HEK293 (cell line): ENCODE results near the gene RHOG.

Source experiments
- CTCF ChIA-PET: fragments of 350-600 bp; formaldehyde crosslinking; extraction: SDS; loops from one replicate; lab custom pipeline; 2021; ENCODE audit warnings: antibody characterized with exemption; lab: Yijun Ruan, JAX
- POLR2A ChIA-PET: fragments of 300-600 bp; formaldehyde crosslinking; extraction: SDS; loops from one replicate; lab custom pipeline; 2020; ENCODE audit warnings: antibody characterized with exemption, inconsistent platforms; lab: Yijun Ruan, JAX
- H3K27ac ChIP-seq: fragments of 200-500 bp; sonication (Bioruptor generic); 2 replicates; pipeline ENCODE4 v1.5.1; 2014; ENCODE audit warnings: low read depth, low read length, control low read depth, inconsistent platforms; ENCODE audit errors: extremely low read depth
- H3K36me3 ChIP-seq, 2 experiments: fragments of 200-500 bp in 1 of 2; sonication (Bioruptor generic) in 1 of 2; 1 replicate in 1 of 2; 2 replicates in 1 of 2; pipeline ENCODE4 v1.5.1; 2014 to 2017; ENCODE audit warnings: inconsistent platforms in 2 of 2, low read length in 2 of 2; ENCODE audit not compliant: control insufficient read depth in 2 of 2, insufficient read depth in 1 of 2
- H3K4me1 ChIP-seq: fragments of 200-500 bp; sonication (Bioruptor generic); 2 replicates; pipeline ENCODE4 v1.5.1; 2014; ENCODE audit warnings: mild to moderate bottlenecking, low read length, inconsistent platforms; ENCODE audit not compliant: control insufficient read depth, insufficient read depth
- H3K4me3 ChIP-seq: 2 replicates; pipeline ENCODE4 v1.5.1; 2011; ENCODE audit warnings: low read depth, mild to moderate bottlenecking, control low read depth, low read length, moderate library complexity
- H3K9me3 ChIP-seq: fragments of 200-500 bp; sonication (Bioruptor generic); 2 replicates; pipeline ENCODE4 v1.5.1; 2014; ENCODE audit warnings: low read depth, low read length, inconsistent platforms; ENCODE audit not compliant: control insufficient read depth, insufficient read depth
- BCL11B ChIP-seq: fragments of 450-650 bp; formaldehyde crosslinking; IDR thresholded peaks from 2 replicates; pipeline ENCODE4 v1.5.1; 2016; ENCODE audit warnings: low read depth, missing biosample characterization, missing genetic modification characterization
- EGR2 ChIP-seq: fragments of 450-650 bp; formaldehyde crosslinking; IDR thresholded peaks from 2 replicates; pipeline ENCODE4 v1.5.1; 2016; ENCODE audit warnings: low read depth, missing biosample characterization, missing genetic modification characterization
- GLIS1 ChIP-seq: fragments of 450-650 bp; formaldehyde crosslinking; IDR thresholded peaks from 2 replicates; pipeline ENCODE4 v1.5.1; 2016; ENCODE audit warnings: missing biosample characterization, missing genetic modification characterization
- HOXA7 ChIP-seq: sonication (generic); formaldehyde crosslinking; IDR thresholded peaks from 2 replicates; pipeline ENCODE4 v1.8.1; 2022; ENCODE audit warnings: missing genetic modification reagents, borderline replicate concordance
- KLF7 ChIP-seq: fragments of 450-650 bp; formaldehyde crosslinking; IDR thresholded peaks from 2 replicates; pipeline ENCODE4 v1.5.1; 2016; ENCODE audit warnings: missing biosample characterization, missing genetic modification characterization, borderline replicate concordance
- KLF8 ChIP-seq: fragments of 450-650 bp; formaldehyde crosslinking; IDR thresholded peaks from 2 replicates; pipeline ENCODE4 v1.5.1; 2016; ENCODE audit warnings: missing biosample characterization, missing genetic modification characterization
- KLF9 ChIP-seq: fragments of 450-650 bp; formaldehyde crosslinking; IDR thresholded peaks from 2 replicates; pipeline ENCODE4 v1.5.1; 2016; ENCODE audit warnings: missing biosample characterization, missing genetic modification characterization, low read depth
- SP3 ChIP-seq: fragments of 450-650 bp; formaldehyde crosslinking; IDR thresholded peaks from 2 replicates; pipeline ENCODE4 v1.5.1; 2016; ENCODE audit warnings: missing biosample characterization, missing genetic modification characterization
- SP7 ChIP-seq: fragments of 450-650 bp; formaldehyde crosslinking; IDR thresholded peaks from 2 replicates; pipeline ENCODE4 v1.5.1; 2016; ENCODE audit warnings: missing biosample characterization, missing genetic modification characterization
- ZBTB17 ChIP-seq: fragments of 450-650 bp; formaldehyde crosslinking; IDR thresholded peaks from 2 replicates; pipeline ENCODE4 v1.5.1; 2016; ENCODE audit warnings: missing biosample characterization, missing genetic modification characterization
- ZBTB48 ChIP-seq: fragments of 450-650 bp; formaldehyde crosslinking; IDR thresholded peaks from 2 replicates; pipeline ENCODE4 v1.5.1; 2016; ENCODE audit warnings: missing biosample characterization, missing genetic modification characterization
- ZBTB8A ChIP-seq: fragments of 450-650 bp; formaldehyde crosslinking; IDR thresholded peaks from 2 replicates; pipeline ENCODE4 v1.5.1; 2016; ENCODE audit warnings: missing biosample characterization, missing genetic modification characterization
- ZFHX2 ChIP-seq: fragments of 450-650 bp; formaldehyde crosslinking; conservative IDR thresholded peaks from 2 replicates; pipeline ENCODE4 v1.5.1; 2016; ENCODE audit warnings: missing biosample characterization, missing genetic modification characterization
- ZNF121 ChIP-seq: fragments of 450-650 bp; formaldehyde crosslinking; IDR thresholded peaks from 2 replicates; pipeline ENCODE4 v1.5.1; 2016; ENCODE audit warnings: missing biosample characterization, missing genetic modification characterization
- ZNF140 ChIP-seq: fragments of 450-650 bp; formaldehyde crosslinking; IDR thresholded peaks from 2 replicates; pipeline ENCODE4 v1.5.1; 2016; ENCODE audit warnings: missing biosample characterization, missing genetic modification characterization
- ZNF24 ChIP-seq: fragments of 450-650 bp; formaldehyde crosslinking; IDR thresholded peaks from 2 replicates; pipeline ENCODE4 v1.5.1; 2016; ENCODE audit warnings: missing biosample characterization, missing genetic modification characterization
- ZNF302 ChIP-seq: fragments of 450-650 bp; formaldehyde crosslinking; IDR thresholded peaks from 2 replicates; pipeline ENCODE4 v1.5.1; 2016; ENCODE audit warnings: missing biosample characterization, missing genetic modification characterization, low read depth
- ZNF335 ChIP-seq: fragments of 450-650 bp; formaldehyde crosslinking; conservative IDR thresholded peaks from 2 replicates; pipeline ENCODE4 v1.5.1; 2016; ENCODE audit warnings: missing biosample characterization, missing genetic modification characterization
- ZNF423 ChIP-seq: fragments of 450-650 bp; formaldehyde crosslinking; IDR thresholded peaks from 2 replicates; pipeline ENCODE4 v1.5.1; 2016; ENCODE audit warnings: missing biosample characterization, missing genetic modification characterization
- ZNF558 ChIP-seq: fragments of 450-650 bp; formaldehyde crosslinking; IDR thresholded peaks from 2 replicates; pipeline ENCODE4 v1.5.1; 2016; ENCODE audit warnings: missing biosample characterization, missing genetic modification characterization
- ZNF660 ChIP-seq: fragments of 450-650 bp; IDR thresholded peaks from 2 replicates; pipeline ENCODE4 v1.5.1; 2018; ENCODE audit warnings: missing biosample characterization, mild to moderate bottlenecking, missing genetic modification characterization
- ZNF768 ChIP-seq: fragments of 450-650 bp; formaldehyde crosslinking; IDR thresholded peaks from 2 replicates; pipeline ENCODE4 v1.5.1; 2018; ENCODE audit warnings: missing biosample characterization, mild to moderate bottlenecking, missing genetic modification characterization
- ZXDB ChIP-seq: fragments of 450-650 bp; formaldehyde crosslinking; IDR thresholded peaks from 2 replicates; pipeline ENCODE4 v1.5.1; 2016; ENCODE audit warnings: missing biosample characterization, missing genetic modification characterization
- TF ChIP-seq, protein P1 (sequence below): fragments of 450-650 bp; formaldehyde crosslinking; IDR thresholded peaks from 2 replicates; pipeline ENCODE4 v1.5.1; 2016; ENCODE audit warnings: missing biosample characterization, missing genetic modification characterization
- TF ChIP-seq, protein P2 (sequence below): fragments of 450-650 bp; formaldehyde crosslinking; optimal IDR thresholded peaks from 2 replicates; pipeline ENCODE3; 2016; ENCODE audit warnings: missing biosample characterization, mild to moderate bottlenecking, missing genetic modification characterization
- TF ChIP-seq, protein P3 (sequence below): fragments of 450-650 bp; formaldehyde crosslinking; IDR thresholded peaks from 2 replicates; pipeline ENCODE4 v1.5.1; 2016; ENCODE audit warnings: missing biosample characterization, missing genetic modification characterization
- TF ChIP-seq, protein P4 (sequence below): fragments of 450-650 bp; formaldehyde crosslinking; IDR thresholded peaks from 2 replicates; pipeline ENCODE4 v1.5.1; 2017; ENCODE audit warnings: missing biosample characterization, missing genetic modification characterization
- TF ChIP-seq, protein P5 (sequence below): fragments of 450-650 bp; formaldehyde crosslinking; IDR thresholded peaks from 2 replicates; pipeline ENCODE4 v1.5.1; 2017; ENCODE audit warnings: missing biosample characterization, missing genetic modification characterization

RHOG gene

DNA sequence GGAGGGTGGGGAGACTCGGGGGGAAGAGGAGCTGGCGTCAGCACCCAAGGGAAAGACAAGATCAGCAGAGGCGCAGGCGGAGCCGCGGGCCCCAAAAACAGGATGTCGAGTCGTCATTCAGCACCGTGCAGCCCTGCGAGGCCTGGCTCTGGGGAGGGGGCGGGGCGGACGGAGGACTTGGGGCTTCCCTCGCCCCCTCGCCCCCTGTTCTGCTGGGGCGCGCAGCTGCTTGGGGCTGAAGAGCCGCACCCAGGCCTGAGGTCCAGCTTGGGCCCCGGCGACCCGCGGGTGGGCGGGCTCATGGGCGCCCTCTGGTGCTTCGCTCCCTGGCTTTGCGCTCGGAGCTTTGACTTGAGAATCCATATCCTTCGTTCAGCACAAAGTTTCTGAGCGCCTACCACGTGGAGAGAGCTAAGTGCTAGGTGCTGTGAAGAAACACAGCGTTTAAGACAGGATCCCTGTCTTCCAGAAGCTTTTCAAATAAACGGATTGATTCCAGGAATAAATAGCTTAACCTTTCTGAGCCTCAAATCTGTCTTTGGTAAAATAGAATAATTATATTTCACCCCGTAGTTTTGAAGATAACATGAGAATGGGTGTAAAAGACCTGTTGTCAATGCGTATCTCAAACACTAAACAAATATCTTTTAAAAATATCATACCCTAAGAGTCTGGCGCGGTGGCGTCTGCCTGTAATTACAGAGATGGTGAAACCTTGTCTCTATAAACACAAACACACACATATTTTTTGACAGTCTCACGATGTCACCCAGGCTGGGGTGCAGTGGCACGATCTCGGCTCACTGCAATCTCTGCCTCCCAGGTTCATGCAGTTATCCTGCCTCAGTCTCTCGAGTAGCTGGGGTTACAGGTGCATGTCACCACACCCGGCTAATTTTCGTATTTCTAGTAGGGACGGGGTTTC, 929 bp upstream of the RHOG start:
- POLR2A ChIA-PET: interaction anchor here (0.5 to 3.7 kb wide), 11 partner anchors 11 to 232 kb away, joined by 3 to 45 read pairs (median 5); partner anchors contain the start of genes PGAP2 and STIM1
- TF ChIP-seq ZFHX2 (peak; percentile 64), ZXDB (tag by site-specific recombination) (peak; percentile 64; the same call in 1 of the 2 replicates), ZNF423 (tag by site-specific recombination) (peak; percentile 86), ZNF24 (tag by site-specific recombination) (peak; percentile 42; the same call in 1 of the 2 replicates), ZNF558 (tag by site-specific recombination) (peak; percentile 99), KLF9 (tag by site-specific recombination) (0 out of 2 replicates have a peak, but pooled peaks have one; percentile 36), SP3 (tag by site-specific recombination) (peak; percentile 45; the same call in 1 of the 2 replicates), EGR2 (tag by site-specific recombination) (peak; percentile 48), ZBTB8A (tag by site-specific recombination) (peak; percentile 73), KLF7 (no peak), ZNF768 (no peak), HOXA7 (no peak), ZNF140 (tag by site-specific recombination) (no peak), ZNF660 (tag by site-specific recombination) (peak; percentile 71), SP7 (tag by site-specific recombination) (peak; percentile 52), KLF8 (peak; percentile 52), ZNF335 (tag by site-specific recombination) (peak; percentile 93), ZNF302 (no peak), BCL11B (tag by site-specific recombination) (0 out of 2 replicates have a peak, but pooled peaks have one; percentile 27), GLIS1 (tag by site-specific recombination) (peak; percentile 66), ZBTB48 (tag by site-specific recombination) (peak; percentile 46; the same call in 1 of the 2 replicates), ZNF121 (tag by site-specific recombination) (no peak), ZBTB17 (tag by site-specific recombination) (peak; percentile 89)
- TF ChIP-seq, protein P1, sequence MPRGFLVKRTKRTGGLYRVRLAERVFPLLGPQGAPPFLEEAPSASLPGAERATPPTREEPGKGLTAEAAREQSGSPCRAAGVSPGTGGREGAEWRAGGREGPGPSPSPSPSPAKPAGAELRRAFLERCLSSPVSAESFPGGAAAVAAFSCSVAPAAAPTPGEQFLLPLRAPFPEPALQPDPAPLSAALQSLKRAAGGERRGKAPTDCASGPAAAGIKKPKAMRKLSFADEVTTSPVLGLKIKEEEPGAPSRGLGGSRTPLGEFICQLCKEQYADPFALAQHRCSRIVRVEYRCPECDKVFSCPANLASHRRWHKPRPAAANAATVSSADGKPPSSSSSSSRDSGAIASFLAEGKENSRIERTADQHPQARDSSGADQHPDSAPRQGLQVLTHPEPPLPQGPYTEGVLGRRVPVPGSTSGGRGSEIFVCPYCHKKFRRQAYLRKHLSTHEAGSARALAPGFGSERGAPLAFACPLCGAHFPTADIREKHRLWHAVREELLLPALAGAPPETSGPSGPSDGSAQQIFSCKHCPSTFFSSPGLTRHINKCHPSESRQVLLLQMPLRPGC (tag by site-specific recombination): no peak
- TF ChIP-seq, protein P2, sequence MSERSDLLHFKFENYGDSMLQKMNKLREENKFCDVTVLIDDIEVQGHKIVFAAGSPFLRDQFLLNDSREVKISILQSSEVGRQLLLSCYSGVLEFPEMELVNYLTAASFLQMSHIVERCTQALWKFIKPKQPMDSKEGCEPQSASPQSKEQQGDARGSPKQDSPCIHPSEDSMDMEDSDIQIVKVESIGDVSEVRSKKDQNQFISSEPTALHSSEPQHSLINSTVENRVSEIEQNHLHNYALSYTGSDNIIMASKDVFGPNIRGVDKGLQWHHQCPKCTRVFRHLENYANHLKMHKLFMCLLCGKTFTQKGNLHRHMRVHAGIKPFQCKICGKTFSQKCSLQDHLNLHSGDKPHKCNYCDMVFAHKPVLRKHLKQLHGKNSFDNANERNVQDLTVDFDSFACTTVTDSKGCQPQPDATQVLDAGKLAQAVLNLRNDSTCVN (tag by site-specific recombination): peak; percentile 58
- TF ChIP-seq, protein P3, sequence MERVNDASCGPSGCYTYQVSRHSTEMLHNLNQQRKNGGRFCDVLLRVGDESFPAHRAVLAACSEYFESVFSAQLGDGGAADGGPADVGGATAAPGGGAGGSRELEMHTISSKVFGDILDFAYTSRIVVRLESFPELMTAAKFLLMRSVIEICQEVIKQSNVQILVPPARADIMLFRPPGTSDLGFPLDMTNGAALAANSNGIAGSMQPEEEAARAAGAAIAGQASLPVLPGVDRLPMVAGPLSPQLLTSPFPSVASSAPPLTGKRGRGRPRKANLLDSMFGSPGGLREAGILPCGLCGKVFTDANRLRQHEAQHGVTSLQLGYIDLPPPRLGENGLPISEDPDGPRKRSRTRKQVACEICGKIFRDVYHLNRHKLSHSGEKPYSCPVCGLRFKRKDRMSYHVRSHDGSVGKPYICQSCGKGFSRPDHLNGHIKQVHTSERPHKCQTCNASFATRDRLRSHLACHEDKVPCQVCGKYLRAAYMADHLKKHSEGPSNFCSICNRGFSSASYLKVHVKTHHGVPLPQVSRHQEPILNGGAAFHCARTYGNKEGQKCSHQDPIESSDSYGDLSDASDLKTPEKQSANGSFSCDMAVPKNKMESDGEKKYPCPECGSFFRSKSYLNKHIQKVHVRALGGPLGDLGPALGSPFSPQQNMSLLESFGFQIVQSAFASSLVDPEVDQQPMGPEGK (tag by site-specific recombination): peak; percentile 94
- TF ChIP-seq, protein P4, sequence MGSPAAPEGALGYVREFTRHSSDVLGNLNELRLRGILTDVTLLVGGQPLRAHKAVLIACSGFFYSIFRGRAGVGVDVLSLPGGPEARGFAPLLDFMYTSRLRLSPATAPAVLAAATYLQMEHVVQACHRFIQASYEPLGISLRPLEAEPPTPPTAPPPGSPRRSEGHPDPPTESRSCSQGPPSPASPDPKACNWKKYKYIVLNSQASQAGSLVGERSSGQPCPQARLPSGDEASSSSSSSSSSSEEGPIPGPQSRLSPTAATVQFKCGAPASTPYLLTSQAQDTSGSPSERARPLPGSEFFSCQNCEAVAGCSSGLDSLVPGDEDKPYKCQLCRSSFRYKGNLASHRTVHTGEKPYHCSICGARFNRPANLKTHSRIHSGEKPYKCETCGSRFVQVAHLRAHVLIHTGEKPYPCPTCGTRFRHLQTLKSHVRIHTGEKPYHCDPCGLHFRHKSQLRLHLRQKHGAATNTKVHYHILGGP (tag by site-specific recombination): no peak
- TF ChIP-seq, protein P5, sequence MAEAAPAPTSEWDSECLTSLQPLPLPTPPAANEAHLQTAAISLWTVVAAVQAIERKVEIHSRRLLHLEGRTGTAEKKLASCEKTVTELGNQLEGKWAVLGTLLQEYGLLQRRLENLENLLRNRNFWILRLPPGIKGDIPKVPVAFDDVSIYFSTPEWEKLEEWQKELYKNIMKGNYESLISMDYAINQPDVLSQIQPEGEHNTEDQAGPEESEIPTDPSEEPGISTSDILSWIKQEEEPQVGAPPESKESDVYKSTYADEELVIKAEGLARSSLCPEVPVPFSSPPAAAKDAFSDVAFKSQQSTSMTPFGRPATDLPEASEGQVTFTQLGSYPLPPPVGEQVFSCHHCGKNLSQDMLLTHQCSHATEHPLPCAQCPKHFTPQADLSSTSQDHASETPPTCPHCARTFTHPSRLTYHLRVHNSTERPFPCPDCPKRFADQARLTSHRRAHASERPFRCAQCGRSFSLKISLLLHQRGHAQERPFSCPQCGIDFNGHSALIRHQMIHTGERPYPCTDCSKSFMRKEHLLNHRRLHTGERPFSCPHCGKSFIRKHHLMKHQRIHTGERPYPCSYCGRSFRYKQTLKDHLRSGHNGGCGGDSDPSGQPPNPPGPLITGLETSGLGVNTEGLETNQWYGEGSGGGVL (tag by site-specific recombination): peak; percentile 60

More for the DNA sequence above, 929 bp upstream of the RHOG start:
- Histone ChIP-seq H3K4me3 (peak overlapping the region; percentile 67), H3K9me3 (no peaks in the 10 kb centered on the region), H3K27ac (0 out of 2 replicates have a peak overlapping the region, but pooled peaks have one; percentile 19), H3K4me1 (no peaks in the 10 kb centered on the region), H3K36me3 (peaks cover 0 to 12% of the 10 kb centered on the region in 2 experiments; a peak in 1 of 3 replicates)
- CTCF ChIA-PET: interaction anchor here (0.6 to 19.6 kb wide), 22 partner anchors 8 to 279 kb away, joined by 3 to 589 read pairs (median 4); partner anchors contain the start of genes PGAP2 and STIM1
